GM18520 (cell line): ENCODE measurements around the gene CACNB2.
"Not testable (repeated sequence)": the region's sequence is repeated elsewhere in the genome, so short reads cannot be mapped to it uniquely, and the experiment has no call there.

Source experiments
- ATAC-seq: cut with Tn5 transposase; IDR thresholded peaks from one replicate; pipeline ENCODE4 v1.9.1; 2021; ENCODE audit not compliant: unreplicated experiment

CACNB2 gene

GRCh38 chr10:18196806-18197550, 56.8 kb downstream of the CACNB2 start:
- ATAC-seq: no peak

DNA sequence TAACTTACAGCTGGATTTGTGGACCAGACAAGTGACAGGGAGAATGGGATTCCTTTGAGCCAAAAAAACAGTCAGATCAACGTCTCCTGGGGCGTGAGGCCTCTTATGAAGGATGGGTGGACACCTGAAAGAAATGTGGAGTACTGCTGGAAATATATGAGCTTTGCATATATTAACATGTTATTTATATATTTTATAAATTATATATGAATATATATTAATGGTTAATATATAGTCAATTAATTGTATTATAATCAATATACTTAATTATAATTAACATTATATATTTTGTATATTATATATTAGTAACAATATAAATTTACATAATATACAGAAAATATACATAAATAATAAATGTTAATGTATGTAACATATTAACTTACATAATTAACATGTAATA, 57.5 kb downstream of the CACNB2 start:
- no peak for ATAC-seq

GRCh38 chr10:18201877-18202276, 61.7 kb downstream of the CACNB2 start:
- no peak for ATAC-seq

DNA sequence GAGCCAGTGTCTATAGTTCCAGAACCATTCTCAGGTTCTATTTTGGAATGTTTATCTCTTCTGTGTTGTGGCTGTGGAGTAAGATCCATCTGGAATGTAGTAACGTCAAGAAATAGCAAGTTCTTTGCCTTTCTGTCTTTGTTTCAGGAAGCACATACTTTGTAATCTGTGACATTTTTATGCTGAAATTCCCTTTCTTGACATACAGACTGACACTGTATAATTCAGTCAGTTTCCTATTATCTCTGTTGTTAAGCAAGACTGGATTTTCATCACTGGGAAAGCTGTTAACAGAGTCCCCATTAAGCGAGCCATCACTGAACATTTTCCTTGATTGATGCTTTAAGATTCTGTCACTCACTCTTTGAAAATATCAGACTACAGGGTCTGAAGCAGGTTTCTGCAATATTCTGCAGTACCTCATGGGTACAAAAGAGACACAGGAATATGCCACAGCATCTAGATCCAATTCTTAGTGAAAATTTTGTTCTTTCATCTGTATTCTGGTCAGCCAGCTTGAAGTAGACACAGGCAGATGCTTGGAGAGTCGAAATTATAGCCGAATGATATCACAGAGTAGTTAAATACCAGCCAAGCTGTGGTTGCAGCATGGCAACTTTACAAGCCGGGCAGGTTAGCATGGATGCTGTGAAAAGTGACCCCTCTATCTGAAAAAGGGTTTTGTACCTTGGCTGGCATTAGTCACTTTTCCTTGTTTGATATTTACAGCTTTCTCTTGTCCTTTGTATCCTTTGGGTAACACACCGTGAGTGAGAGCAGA, 62.6 kb downstream of the CACNB2 start:
- no peak for ATAC-seq

DNA sequence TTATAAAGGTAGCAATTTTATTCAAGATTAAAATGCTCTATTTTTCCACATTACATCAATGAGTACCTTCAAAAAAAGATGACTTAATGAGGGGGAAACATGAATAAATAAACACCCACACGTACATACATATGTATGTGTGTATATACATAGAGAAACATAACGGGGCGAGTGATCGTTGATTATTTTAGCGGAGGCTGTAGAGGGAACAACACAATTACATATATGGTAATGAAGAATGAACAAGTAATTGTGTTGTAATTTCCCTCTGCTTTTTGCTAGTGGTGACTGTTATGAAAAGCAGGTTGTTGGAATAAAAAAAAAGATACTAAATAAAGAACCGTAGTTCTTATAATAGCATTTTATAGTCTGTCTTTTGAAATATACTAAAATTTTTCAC, 63.2 kb downstream of the CACNB2 start:
- ATAC-seq: no peak

- ATAC-seq: no peak
Measured at GRCh38 chr10:18204039-18204835, 64.0 kb downstream of the CACNB2 start.

DNA sequence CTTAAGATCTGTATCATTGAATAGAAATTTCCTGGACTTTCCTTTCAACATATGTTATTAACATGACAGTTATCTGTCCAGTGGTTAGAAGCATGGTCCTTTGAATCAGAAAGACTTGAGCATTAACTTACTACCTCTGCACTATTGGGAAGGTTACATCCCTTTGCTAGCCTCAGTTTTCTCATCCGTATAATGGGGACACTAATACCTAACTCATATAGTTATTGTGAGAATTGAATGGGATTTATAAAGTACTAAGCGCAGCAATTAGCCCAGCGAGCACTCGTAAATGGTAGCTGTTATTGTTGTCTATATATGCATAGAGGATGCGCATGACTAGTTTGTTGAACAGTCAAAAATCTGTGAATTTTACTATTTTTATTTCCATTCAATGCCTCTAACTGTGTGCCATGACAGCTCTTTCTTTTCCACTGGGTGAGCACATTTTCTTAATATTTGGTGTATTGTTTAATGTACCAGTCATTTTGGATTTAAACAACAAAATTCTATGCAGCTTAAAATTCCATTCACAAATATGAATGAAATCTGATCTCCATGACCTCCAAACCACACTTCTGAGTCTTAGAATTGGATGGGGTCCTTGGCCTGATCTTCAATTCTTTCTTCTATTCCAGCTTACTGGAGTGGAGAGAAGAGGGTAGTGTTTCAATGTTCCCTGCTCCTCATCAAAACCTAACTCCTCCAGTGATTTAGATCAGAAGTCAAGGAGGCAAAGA, 65.0 kb downstream of the CACNB2 start:
- no peak for ATAC-seq

DNA sequence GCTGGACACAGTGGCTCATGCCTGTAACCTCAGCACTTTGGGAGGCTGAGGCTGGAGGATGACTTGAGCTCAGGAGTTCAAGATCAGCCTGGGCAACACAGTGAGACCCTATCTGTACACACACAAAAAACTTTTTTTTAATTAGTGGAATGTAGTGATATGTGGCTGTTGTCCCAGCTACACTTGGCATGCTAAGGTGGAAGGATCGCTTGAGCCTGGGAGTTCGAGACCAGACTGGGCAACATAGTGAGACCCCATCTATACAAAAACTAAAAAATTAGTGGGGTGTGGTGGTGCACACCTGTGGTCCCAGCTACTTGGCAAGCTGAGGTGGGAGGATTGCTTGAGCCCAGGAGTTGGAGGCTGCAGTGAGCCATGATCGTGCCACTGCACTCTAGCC, 68.0 kb downstream of the CACNB2 start:
- ATAC-seq: not testable (repeated sequence)

DNA sequence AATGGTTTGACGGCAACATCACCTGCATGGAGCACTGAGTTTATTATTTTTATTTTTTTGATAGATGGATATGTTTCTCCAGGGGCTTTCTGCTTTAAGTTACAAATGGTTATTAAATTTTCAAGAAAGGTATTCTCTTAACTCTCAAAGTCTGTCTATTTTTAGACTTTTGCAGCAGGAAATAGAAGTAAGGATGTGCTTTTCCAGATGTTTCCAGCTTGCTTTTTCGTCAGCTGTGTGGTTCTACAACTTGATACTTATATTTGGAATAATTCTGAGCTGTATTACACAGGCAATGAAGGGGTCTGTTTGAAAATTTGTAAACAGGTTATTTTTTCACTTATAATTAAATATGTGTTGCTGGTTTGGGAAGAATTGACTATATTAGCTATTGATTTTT, 69.0 kb downstream of the CACNB2 start:
- ATAC-seq: no peak

DNA sequence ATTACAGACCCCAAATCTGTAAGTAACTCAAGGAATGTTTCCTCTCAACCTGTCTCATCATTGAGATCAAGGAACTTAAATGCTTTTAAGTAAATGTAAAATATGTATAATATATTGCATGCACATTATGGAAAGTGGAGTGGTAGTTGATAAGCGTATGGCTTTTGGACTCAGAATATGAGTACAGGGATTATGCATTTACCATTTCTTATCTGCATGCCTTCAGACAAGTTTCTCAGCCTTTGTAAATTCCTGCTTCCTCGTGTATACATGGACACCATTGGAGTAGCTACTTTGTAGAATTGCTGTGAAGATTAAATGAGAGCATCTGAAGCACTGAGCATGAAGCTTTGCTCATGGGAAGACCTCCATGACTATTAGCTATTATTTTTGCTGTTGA, 70.5 kb downstream of the CACNB2 start:
- no peak for ATAC-seq

DNA sequence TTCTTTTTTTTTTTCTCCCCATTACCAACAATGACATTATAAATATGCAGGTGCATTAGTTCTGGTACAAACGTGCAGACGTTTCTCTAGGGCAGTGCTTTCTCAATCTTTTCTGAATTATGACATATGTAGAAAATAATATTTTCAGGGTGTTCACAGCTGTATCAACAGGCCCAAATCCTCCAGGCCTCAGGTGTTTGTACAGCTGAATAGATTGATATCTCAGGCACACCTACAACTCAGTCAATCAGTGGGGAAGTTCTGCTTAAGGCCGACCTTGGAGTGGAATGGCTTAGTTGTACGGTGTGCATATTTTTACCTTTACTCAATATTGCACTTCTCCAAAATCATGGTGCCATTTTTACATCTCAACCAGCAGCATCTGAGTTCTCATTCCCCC, 71.6 kb downstream of the CACNB2 start:
- ATAC-seq: no peak

GRCh38 chr10:18213271-18213670, 73.0 kb downstream of the CACNB2 start:
- ATAC-seq: no peak

DNA sequence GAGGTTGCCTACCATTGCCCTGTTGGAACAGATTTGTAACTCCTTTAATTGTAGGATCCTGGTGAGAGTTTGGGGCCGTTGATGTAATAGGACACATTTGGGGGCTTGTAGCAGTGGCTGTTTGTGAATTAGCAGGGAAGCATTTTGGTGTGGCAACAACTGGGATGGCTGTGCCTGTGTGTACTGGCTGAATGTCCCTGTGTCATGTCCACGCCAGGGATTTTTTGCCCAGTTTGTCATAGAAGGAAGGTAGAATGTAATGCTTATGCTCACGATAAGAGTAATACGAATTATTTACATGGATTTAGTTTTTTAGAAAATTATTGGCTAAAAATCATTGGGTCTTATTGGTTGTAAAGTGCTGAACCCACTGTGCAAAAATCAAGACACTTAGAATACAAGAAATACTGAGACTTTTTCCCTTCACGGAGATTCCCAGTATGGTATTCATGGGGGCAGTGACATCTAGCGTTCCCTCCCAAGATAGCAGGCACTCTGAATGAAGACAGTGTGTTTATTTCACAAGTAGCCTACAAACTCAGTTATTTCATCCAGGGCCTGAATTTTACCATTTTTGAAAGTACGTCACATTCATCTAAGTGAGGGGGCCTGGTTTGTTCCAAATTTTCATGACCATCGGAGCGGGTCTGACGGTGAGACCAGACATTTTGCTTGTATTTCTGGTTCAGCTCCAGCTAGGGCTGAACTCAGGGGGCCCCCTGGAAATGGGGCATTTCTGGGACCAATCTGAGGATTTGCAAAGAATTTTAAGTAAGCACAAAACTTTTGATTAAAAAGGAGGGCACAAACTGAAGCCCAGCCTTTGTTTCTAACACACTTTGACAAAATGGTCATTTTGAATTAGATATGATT, 74.7 kb downstream of the CACNB2 start:
- no peak for ATAC-seq

DNA sequence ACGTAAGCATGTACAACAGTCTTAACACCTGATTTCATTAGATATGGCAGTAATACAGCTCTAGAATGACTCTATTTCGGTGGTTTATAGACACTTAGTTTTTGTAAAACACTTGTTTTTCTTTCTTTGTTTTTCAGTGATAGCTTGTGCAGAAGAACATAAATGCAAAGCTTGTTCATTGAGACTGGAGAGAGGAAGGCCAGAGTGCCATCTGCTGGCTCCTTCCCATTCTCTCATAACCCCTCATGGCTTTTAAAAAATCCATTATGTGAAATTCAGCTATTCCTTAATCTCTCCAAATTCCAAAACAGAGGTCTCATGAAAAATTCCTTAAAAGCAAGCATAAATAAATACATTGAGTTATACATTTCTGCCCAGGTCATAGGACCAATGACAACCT, 76.3 kb downstream of the CACNB2 start:
- no peak for ATAC-seq

DNA sequence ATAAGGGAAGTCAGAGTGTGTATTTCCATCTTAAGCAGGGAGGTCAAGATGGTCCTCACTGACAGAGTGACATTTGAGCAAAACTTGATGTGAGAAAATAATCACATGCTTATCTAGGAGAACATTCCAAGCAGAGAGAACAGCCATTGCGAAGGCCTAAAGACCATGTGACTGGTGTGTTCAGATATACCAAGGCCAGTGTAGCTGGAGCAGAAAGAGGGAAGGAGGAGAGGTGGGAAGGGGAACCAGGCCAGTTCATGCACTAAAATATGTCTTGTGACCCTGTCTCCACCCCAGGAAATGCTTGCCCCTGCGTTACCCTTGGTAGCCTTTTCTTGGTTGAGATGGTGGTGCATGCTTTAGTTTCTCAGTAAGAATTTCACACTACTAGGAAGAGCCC, 77.4 kb downstream of the CACNB2 start:
- no peak for ATAC-seq

- ATAC-seq: no peak
Measured at GRCh38 chr10:18219146-18219545, 78.9 kb downstream of the CACNB2 start.

DNA sequence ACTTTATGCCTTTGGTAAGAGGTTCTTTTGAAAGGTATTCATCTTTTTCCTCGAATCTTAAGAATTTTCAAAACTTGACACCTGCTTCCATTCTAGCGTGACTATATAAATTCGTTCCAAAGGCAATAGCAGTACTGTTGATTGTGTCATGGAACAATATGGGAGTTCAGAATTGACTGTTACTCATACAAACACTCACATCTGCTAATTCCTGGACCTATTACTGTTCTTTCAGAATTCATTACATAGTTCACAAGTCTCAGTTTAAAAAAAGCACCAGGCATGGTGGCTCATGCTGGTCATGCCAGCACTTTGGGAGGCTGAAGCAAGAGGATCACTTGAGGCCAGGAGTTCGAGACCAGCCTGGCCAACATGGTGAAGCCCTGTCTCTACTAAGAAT, 80.9 kb downstream of the CACNB2 start:
- ATAC-seq: no peak

- ATAC-seq: no peak
Measured at GRCh38 chr10:18221882-18222281, 81.7 kb downstream of the CACNB2 start.

- ATAC-seq: no peak
Measured at GRCh38 chr10:18222866-18223265, 82.6 kb downstream of the CACNB2 start.

- ATAC-seq: no peak
Measured at GRCh38 chr10:18223898-18224297, 83.7 kb downstream of the CACNB2 start.
